Measurements from ENCODE around the gene PDLIM1. TPM values are rescaled to one million over a fixed set of nuclear protein-coding genes. Genes with fewer than 3 reads are reported as not detected.

Gene PDLIM1
- total and polyA plus RNA-seq, 10 of the 15 experiments (the other 5 are each of a cell fraction or from before 2014, with no cell fraction given) = 95.7 to 714 (median 309) TPM

DNA sequence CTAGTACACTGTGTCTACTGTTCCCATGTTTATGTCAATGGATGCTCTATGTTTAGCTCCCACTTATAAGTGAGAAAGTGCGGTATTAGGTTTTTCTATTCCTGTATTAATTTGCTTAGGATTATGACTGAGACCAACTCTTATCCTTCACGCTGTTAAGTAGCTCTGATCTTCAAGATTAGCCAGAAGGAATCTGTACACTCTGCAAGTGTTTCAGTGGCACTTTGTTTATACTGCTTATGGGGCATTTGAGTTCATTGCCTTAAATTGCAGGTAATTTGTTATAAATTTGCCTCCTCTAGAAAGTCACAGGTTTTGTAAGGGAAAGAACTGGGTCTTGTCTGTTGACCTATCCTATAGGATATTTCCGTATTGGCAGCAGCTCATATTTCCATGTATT lies 103.2 kb downstream of the PDLIM1 start:
- Histone ChIP-seq H2AFZ (ENCODE audit: control insufficient read depth, low read depth, low read length) (no peak overlapping the region), H3K9me3 (replicated peaks; ENCODE audit: control insufficient read depth, insufficient read depth, low read length) (no peaks in the 10 kb centered on the region), H3K4me1 (ENCODE audit: control insufficient read depth, insufficient read depth, low read length) (no peaks in the 10 kb centered on the region), H3K27ac (ENCODE audit: control insufficient read depth, insufficient read depth) (no peak overlapping the region), H3K4me3 (no peak overlapping the region), H3K27me3 (replicated peaks in 1 of 2; ENCODE audit: control insufficient read depth in 2 of 2, insufficient read depth in 2 of 2, low read length in 1 of 2) (no peaks in the 10 kb centered on the region), H4K20me1 (ENCODE audit: control insufficient read depth, insufficient read depth) (no peaks in the 10 kb centered on the region), H3K4me2 (ENCODE audit: control insufficient read depth, insufficient read depth) (no peak overlapping the region), H3K36me3 (ENCODE audit: control insufficient read depth in 2 of 2, insufficient read depth in 2 of 2, low read length in 1 of 2) (no peaks in the 10 kb centered on the region), H3K9ac (ENCODE audit: control insufficient read depth, insufficient read depth, low read length) (no peak overlapping the region), H3K79me2 (ENCODE audit: control insufficient read depth, insufficient read depth, low read length) (no peaks in the 10 kb centered on the region)
- ATAC-seq = no peak
- no peak for FAIRE-seq
- intact Hi-C loops (cut with micrococcal nuclease; ENCODE audit: unreplicated experiment) = no loop called here
- RAD21 ChIA-PET (ENCODE audit: unreplicated experiment) = no interaction called here
- TF ChIP-seq ZNF24 (IDR thresholded peaks at IDR 0.05) (no peak), CHD2 (IDR thresholded peaks at IDR 0.05; ENCODE audit: borderline replicate concordance, low read depth, low read length) (no peak), TCF12 (IDR thresholded peaks at IDR 0.05; ENCODE audit: low read depth, low read length) (no peak), TCF7 (IDR thresholded peaks at IDR 0.05; ENCODE audit: borderline replicate concordance) (no peak), KDM1A (IDR thresholded peaks at IDR 0.05; ENCODE audit: borderline replicate concordance) (no peak), SMAD5 (IDR thresholded peaks at IDR 0.05; ENCODE audit: low read depth) (no peak), WRNIP1 (IDR thresholded peaks at IDR 0.05; ENCODE audit: borderline replicate concordance, low read depth, low read length) (no peak), NRF1 (conservative IDR thresholded peaks at IDR 0.05; ENCODE audit: low read depth, low read length) (no peak), NFXL1 (IDR thresholded peaks at IDR 0.05; ENCODE audit: borderline replicate concordance) (no peak), NFIC (IDR thresholded peaks at IDR 0.05; ENCODE audit: low read depth, low read length) (no peak), RELA (IDR thresholded peaks at IDR 0.05; ENCODE audit: borderline replicate concordance, partially characterized antibody) (no peak), EP300 (IDR thresholded peaks at IDR 0.05; ENCODE audit: borderline replicate concordance in 1 of 2, control insufficient read depth in 1 of 2, low read depth in 2 of 2, low read length in 2 of 2) (no peak), KLF5 (IDR thresholded peaks at IDR 0.05; ENCODE audit: partially characterized antibody) (no peak), SMC3 (IDR thresholded peaks at IDR 0.05; ENCODE audit: borderline replicate concordance, low read length) (no peak), CBFB (IDR thresholded peaks at IDR 0.05; ENCODE audit: low read depth) (no peak), ZNF207 (IDR thresholded peaks at IDR 0.05; ENCODE audit: borderline replicate concordance) (no peak)
- TF ChIP-seq, protein P1, sequence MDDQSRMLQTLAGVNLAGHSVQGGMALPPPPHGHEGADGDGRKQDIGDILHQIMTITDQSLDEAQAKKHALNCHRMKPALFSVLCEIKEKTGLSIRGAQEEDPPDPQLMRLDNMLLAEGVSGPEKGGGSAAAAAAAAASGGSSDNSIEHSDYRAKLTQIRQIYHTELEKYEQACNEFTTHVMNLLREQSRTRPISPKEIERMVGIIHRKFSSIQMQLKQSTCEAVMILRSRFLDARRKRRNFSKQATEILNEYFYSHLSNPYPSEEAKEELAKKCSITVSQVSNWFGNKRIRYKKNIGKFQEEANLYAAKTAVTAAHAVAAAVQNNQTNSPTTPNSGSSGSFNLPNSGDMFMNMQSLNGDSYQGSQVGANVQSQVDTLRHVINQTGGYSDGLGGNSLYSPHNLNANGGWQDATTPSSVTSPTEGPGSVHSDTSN (IDR thresholded peaks at IDR 0.05; ENCODE audit: insufficient replicate concordance, low read depth, low read length) = no peak
- TF ChIP-seq, protein P2, sequence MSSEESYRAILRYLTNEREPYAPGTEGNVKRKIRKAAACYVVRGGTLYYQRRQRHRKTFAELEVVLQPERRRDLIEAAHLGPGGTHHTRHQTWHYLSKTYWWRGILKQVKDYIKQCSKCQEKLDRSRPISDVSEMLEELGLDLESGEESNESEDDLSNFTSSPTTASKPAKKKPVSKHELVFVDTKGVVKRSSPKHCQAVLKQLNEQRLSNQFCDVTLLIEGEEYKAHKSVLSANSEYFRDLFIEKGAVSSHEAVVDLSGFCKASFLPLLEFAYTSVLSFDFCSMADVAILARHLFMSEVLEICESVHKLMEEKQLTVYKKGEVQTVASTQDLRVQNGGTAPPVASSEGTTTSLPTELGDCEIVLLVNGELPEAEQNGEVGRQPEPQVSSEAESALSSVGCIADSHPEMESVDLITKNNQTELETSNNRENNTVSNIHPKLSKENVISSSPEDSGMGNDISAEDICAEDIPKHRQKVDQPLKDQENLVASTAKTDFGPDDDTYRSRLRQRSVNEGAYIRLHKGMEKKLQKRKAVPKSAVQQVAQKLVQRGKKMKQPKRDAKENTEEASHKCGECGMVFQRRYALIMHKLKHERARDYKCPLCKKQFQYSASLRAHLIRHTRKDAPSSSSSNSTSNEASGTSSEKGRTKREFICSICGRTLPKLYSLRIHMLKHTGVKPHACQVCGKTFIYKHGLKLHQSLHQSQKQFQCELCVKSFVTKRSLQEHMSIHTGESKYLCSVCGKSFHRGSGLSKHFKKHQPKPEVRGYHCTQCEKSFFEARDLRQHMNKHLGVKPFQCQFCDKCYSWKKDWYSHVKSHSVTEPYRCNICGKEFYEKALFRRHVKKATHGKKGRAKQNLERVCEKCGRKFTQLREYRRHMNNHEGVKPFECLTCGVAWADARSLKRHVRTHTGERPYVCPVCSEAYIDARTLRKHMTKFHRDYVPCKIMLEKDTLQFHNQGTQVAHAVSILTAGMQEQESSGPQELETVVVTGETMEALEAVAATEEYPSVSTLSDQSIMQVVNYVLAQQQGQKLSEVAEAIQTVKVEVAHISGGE (CRISPR knock-in tag; IDR thresholded peaks at IDR 0.05) = no peak
- no peak for DNase-seq (ENCODE audit: low read depth, low spot score)
- BruUV-seq (replicated peaks) = no TSS peak
- in situ Hi-C loops (cut with MboI) = no loop called here
- 58% methylated on average over 3 of the region's 3 CpGs for WGBS (ENCODE audit: insufficient coverage, insufficient replicate concordance, low lambda C conversion rate, missing lambda C conversion rate)
- SMC1A ChIA-PET (ENCODE audit: uncharacterized antibody, unreplicated experiment) = interaction anchor here (0.9 to 1.3 kb wide), 4 partner anchors 19 to 187 kb away, joined by 3 to 4 read pairs (median 3); no protein-coding TSS in a partner anchor
- CTCF ChIA-PET = interaction anchor here (0.9 to 2.7 kb wide), 3 partner anchors 48 to 176 kb away, joined by 3 to 16 read pairs (median 3); no protein-coding TSS in a partner anchor
- POLR2A ChIA-PET = no interaction called here

Measured in GM12878 (cell line).